ENCODE measurements around the gene CAMP. TPM values are rescaled to one million over a fixed set of nuclear protein-coding genes. Genes with fewer than 3 reads are reported as not detected.

The CAMP gene
- polyA plus RNA-seq, 1 of the 3 experiments (the other 2 are of a cell fraction): not detected

DNA sequence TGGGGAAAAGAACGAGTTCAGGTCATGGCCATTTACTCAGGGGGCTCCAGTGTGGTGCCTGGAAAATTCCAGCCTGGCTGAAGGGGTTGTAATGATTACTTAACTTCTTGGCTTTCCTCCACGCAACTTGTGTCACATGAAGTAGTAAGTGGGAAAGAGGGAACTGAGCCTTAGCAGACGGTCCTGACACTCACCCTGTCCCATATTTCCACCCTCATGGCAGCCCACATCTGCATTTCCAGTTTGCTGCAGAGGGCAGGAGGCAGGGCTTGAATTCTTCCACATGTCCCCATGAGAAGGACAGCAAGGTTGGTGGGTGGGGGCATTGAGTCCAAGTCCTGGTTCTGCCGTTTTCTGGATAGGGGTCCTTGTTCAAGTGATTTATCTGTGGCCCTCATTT is 7.8 kb upstream of the CAMP start:
- Histone ChIP-seq H3K27me3 (ENCODE audit: insufficient read depth) (no peaks in the 10 kb centered on the region), H3K9me3 (no peaks in the 10 kb centered on the region), H3K9ac (no peak overlapping the region), H3K4me1 (ENCODE audit: control insufficient read depth in 1 of 2, insufficient read depth in 2 of 2, low read depth in 1 of 2, low read length in 1 of 2) (no peaks in the 10 kb centered on the region), H3K4me3 (ENCODE audit: low read depth in 2 of 2, low read length in 1 of 2) (no peak overlapping the region), H4K20me1 (ENCODE audit: insufficient read depth) (no peaks in the 10 kb centered on the region), H2AFZ (ENCODE audit: low read depth) (no peak overlapping the region), H3K4me2 (no peak overlapping the region), H3F3A (replicated peaks; ENCODE audit: insufficient read depth) (no peaks in the 10 kb centered on the region), H3K36me3 (replicated peaks in 1 of 2; ENCODE audit: control insufficient read depth in 1 of 2, insufficient read depth in 2 of 2, low read length in 1 of 2) (no peaks in the 10 kb centered on the region), H3K9me2 (no peaks in the 10 kb centered on the region), H3K79me2 (ENCODE audit: insufficient read depth) (no peaks in the 10 kb centered on the region), H3K27ac (ENCODE audit: low read depth in 2 of 2, low read length in 1 of 2) (no peak overlapping the region)
- ChIA-PET POLR2A (interaction anchor here (0.5 kb wide), 1 partner anchor 10 kb away, joined by 4 read pairs; no protein-coding TSS in a partner anchor), CTCF (no interaction called here)
- 41% methylated on average over 4 of the region's 4 CpGs for WGBS (ENCODE audit: low lambda C conversion rate)
- no peak for TF ChIP-seq GATA2 (CRISPR knock-in tag; IDR thresholded peaks at IDR 0.05)
- TF ChIP-seq, protein P1, sequence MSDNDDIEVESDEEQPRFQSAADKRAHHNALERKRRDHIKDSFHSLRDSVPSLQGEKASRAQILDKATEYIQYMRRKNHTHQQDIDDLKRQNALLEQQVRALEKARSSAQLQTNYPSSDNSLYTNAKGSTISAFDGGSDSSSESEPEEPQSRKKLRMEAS (IDR thresholded peaks at IDR 0.05; ENCODE audit: low read depth): no peak
- TF ChIP-seq NRF1 (IDR thresholded peaks at IDR 0.05; ENCODE audit: low read depth, low read length): no peak
- no peak for TF ChIP-seq TAF1 (IDR thresholded peaks at IDR 0.05; ENCODE audit: borderline replicate concordance, low read depth, low read length)
- TF ChIP-seq NFIC (IDR thresholded peaks at IDR 0.05; ENCODE audit: borderline replicate concordance): no peak
- no peak for TF ChIP-seq TCF12 (IDR thresholded peaks at IDR 0.05)
- TF ChIP-seq RCOR1 (IDR thresholded peaks at IDR 0.05; ENCODE audit: low read length): no peak
- TF ChIP-seq SIN3A (IDR thresholded peaks at IDR 0.05; ENCODE audit: borderline replicate concordance, low read depth, low read length): no peak
- TF ChIP-seq, protein P2, sequence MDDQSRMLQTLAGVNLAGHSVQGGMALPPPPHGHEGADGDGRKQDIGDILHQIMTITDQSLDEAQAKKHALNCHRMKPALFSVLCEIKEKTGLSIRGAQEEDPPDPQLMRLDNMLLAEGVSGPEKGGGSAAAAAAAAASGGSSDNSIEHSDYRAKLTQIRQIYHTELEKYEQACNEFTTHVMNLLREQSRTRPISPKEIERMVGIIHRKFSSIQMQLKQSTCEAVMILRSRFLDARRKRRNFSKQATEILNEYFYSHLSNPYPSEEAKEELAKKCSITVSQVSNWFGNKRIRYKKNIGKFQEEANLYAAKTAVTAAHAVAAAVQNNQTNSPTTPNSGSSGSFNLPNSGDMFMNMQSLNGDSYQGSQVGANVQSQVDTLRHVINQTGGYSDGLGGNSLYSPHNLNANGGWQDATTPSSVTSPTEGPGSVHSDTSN (IDR thresholded peaks at IDR 0.05): no peak
- TF ChIP-seq GABPA (IDR thresholded peaks at IDR 0.05; ENCODE audit: low read depth): no peak
- TF ChIP-seq YY1 (IDR thresholded peaks at IDR 0.05; ENCODE audit: low read depth): no peak
- TF ChIP-seq, protein P3, sequence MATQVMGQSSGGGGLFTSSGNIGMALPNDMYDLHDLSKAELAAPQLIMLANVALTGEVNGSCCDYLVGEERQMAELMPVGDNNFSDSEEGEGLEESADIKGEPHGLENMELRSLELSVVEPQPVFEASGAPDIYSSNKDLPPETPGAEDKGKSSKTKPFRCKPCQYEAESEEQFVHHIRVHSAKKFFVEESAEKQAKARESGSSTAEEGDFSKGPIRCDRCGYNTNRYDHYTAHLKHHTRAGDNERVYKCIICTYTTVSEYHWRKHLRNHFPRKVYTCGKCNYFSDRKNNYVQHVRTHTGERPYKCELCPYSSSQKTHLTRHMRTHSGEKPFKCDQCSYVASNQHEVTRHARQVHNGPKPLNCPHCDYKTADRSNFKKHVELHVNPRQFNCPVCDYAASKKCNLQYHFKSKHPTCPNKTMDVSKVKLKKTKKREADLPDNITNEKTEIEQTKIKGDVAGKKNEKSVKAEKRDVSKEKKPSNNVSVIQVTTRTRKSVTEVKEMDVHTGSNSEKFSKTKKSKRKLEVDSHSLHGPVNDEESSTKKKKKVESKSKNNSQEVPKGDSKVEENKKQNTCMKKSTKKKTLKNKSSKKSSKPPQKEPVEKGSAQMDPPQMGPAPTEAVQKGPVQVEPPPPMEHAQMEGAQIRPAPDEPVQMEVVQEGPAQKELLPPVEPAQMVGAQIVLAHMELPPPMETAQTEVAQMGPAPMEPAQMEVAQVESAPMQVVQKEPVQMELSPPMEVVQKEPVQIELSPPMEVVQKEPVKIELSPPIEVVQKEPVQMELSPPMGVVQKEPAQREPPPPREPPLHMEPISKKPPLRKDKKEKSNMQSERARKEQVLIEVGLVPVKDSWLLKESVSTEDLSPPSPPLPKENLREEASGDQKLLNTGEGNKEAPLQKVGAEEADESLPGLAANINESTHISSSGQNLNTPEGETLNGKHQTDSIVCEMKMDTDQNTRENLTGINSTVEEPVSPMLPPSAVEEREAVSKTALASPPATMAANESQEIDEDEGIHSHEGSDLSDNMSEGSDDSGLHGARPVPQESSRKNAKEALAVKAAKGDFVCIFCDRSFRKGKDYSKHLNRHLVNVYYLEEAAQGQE (IDR thresholded peaks at IDR 0.05; ENCODE audit: low read depth, low read length): no peak
- TF ChIP-seq JUND (IDR thresholded peaks at IDR 0.05): no peak
- no peak for TF ChIP-seq MEF2A (IDR thresholded peaks at IDR 0.05; ENCODE audit: borderline replicate concordance, low read depth)
- no peak for TF ChIP-seq MXI1 (IDR thresholded peaks at IDR 0.05; ENCODE audit: low read depth, low read length)
- DNase-seq: no peak

DNA sequence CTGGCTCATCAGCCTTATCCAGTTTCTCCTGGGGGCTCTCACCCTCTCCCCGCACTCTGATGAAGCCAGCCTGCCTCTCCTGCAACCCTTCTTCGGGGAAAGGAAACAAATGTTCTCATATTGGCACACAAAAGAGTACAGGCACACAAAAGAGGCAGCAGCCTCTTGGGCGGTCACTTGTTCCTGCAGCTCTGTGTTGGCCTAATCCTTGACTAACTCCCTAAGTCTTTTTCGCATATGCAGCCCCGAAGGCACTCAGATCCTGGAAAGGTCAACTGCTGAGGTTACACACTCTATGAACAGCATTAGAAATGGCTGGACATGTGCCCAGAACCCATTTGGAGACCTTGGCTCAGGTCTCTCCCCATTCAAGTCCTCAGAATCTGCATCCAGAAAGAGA is 7.4 kb upstream of the CAMP start:
- H3K9me2 ChIP-seq: no peaks in the 10 kb centered on the region
- no peaks in the 10 kb centered on the region for H3K9me3 ChIP-seq
- no peaks in the 10 kb centered on the region for H3K36me3 ChIP-seq (replicated peaks in 1 of 2; ENCODE audit: control insufficient read depth in 1 of 2, insufficient read depth in 2 of 2, low read length in 1 of 2)
- no peak overlapping the region for H3K4me2 ChIP-seq
- no peaks in the 10 kb centered on the region for H3K4me1 ChIP-seq (ENCODE audit: control insufficient read depth in 1 of 2, insufficient read depth in 2 of 2, low read depth in 1 of 2, low read length in 1 of 2)
- H3K4me3 ChIP-seq (ENCODE audit: low read depth in 2 of 2, low read length in 1 of 2): no peak overlapping the region
- H3F3A ChIP-seq (replicated peaks; ENCODE audit: insufficient read depth): no peaks in the 10 kb centered on the region
- H3K9ac ChIP-seq: no peak overlapping the region
- H3K27me3 ChIP-seq (ENCODE audit: insufficient read depth): no peaks in the 10 kb centered on the region
- H3K27ac ChIP-seq (ENCODE audit: low read depth in 2 of 2, low read length in 1 of 2): no peak overlapping the region
- H4K20me1 ChIP-seq (ENCODE audit: insufficient read depth): no peaks in the 10 kb centered on the region
- ChIA-PET CTCF (interaction anchor here (1.5 kb wide), 1 partner anchor 220 kb away, joined by 5 read pairs; no protein-coding TSS in a partner anchor), POLR2A (no interaction called here)
- TF ChIP-seq EP300 (IDR thresholded peaks at IDR 0.05; ENCODE audit: borderline replicate concordance in 1 of 2, low read depth in 1 of 2, low read length in 1 of 2) (no peak), NFIC (IDR thresholded peaks at IDR 0.05; ENCODE audit: borderline replicate concordance) (no peak), RCOR1 (IDR thresholded peaks at IDR 0.05; ENCODE audit: low read length) (no peak), GABPA (IDR thresholded peaks at IDR 0.05; ENCODE audit: low read depth) (no peak), RXRA (IDR thresholded peaks at IDR 0.05; ENCODE audit: borderline replicate concordance, low read depth) (no peak)
- no peaks in the 10 kb centered on the region for H3K79me2 ChIP-seq (ENCODE audit: insufficient read depth)
- DNase-seq: no peak
- WGBS (ENCODE audit: low lambda C conversion rate): 55% methylated on average over 5 of the region's 5 CpGs
- no peak overlapping the region for H2AFZ ChIP-seq (ENCODE audit: low read depth)

Measured in SK-N-SH (cell line).